HG02840 (cell line): Measurements from ENCODE around the gene HTRA1.

Experiments used
- ATAC-seq: cut with Tn5 transposase; IDR thresholded peaks from one replicate; pipeline ENCODE4 v1.9.1; 2021; ENCODE audit warnings: mild to moderate bottlenecking, moderate library complexity, moderate number of reproducible peaks; ENCODE audit not compliant: unreplicated experiment, low FRiP score

Gene HTRA1

GRCh38 chr10:122549636-122550035, 88.3 kb downstream of the HTRA1 start:
- ATAC-seq, result no peak

- no peak for ATAC-seq
Observed at GRCh38 chr10:122550427-122550826, 89.1 kb downstream of the HTRA1 start.

- no peak for ATAC-seq
Observed at GRCh38 chr10:122550983-122551382, 89.6 kb downstream of the HTRA1 start.

- no peak for ATAC-seq
Observed at GRCh38 chr10:122551450-122551849, 90.1 kb downstream of the HTRA1 start.

- ATAC-seq, result no peak
Observed at GRCh38 chr10:122553341-122553740, 92.0 kb downstream of the HTRA1 start.

- no peak for ATAC-seq
Observed at GRCh38 chr10:122554131-122555036, 93.0 kb downstream of the HTRA1 start.

GRCh38 chr10:122555442-122555841, 94.1 kb downstream of the HTRA1 start:
- ATAC-seq, result no peak

GRCh38 chr10:122557516-122557915, 96.2 kb downstream of the HTRA1 start:
- ATAC-seq, result no peak

- no peak for ATAC-seq
Observed at GRCh38 chr10:122558452-122558851, 97.1 kb downstream of the HTRA1 start.

GRCh38 chr10:122559228-122559627, 97.9 kb downstream of the HTRA1 start:
- ATAC-seq, result no peak

- no peak for ATAC-seq
Observed at GRCh38 chr10:122560279-122560804, 99.0 kb downstream of the HTRA1 start, which contains the start of gene DMBT1. TSS of gene DMBT1 (plus strand) at chr10:122560754. CDS start at chr10:122560771, 17 bp downstream.

GRCh38 chr10:122561212-122561611, 99.9 kb downstream of the HTRA1 start:
- no peak for ATAC-seq

GRCh38 chr10:122561792-122562191, 100.4 kb downstream of the HTRA1 start:
- no peak for ATAC-seq
